ENCODE data around the gene ZNF275.

GRCh38 chrX:153333821-153334653, at the start of gene ZNF275:
- no peak for TF ChIP-seq ELF4 (IDR thresholded peaks at IDR 0.05)
- peak; percentile 63; the same call in 1 of the 2 replicates for TF ChIP-seq LEF1 (IDR thresholded peaks at IDR 0.05; ENCODE audit: borderline replicate concordance)
- no peak for TF ChIP-seq FOXA1 (IDR thresholded peaks at IDR 0.05)
- TF ChIP-seq SP1 (IDR thresholded peaks at IDR 0.05), result no peak
- no peak for TF ChIP-seq TARDBP (IDR thresholded peaks at IDR 0.05)
- TF ChIP-seq ARNT (IDR thresholded peaks at IDR 0.05), result 0 out of 2 replicates have a peak, but pooled peaks have one; percentile 27
- TF ChIP-seq FOXK2 (IDR thresholded peaks at IDR 0.05), result no peak
- no peak for TF ChIP-seq PKNOX1 (IDR thresholded peaks at IDR 0.05)
- no peak for TF ChIP-seq SUZ12 (IDR thresholded peaks at IDR 0.05)
- no peak for TF ChIP-seq BHLHE40 (IDR thresholded peaks at IDR 0.05; ENCODE audit: borderline replicate concordance)
- no peak for TF ChIP-seq FOXM1 (IDR thresholded peaks at IDR 0.05; ENCODE audit: borderline replicate concordance)
- no peak for TF ChIP-seq ZNF384 (IDR thresholded peaks at IDR 0.05)

All from HEK293T (cell line).